Measurements from ENCODE around the gene ANAPC7.

- no peak for TF ChIP-seq CTCF (IDR thresholded peaks at IDR 0.05)
- TF ChIP-seq POLR2A (IDR thresholded peaks at IDR 0.05), result no peak
These were observed 61.4 kb downstream of the ANAPC7 start for GRCh38 chr12:110342157-110342556.
